Lower leg skin (tissue), 3 donors: ENCODE results near the gene CORO1C.

Experiments
- POLR2A ChIP-seq, 2 donors: fragments of 450-650 bp; IDR thresholded peaks; one replicate each; pipeline ENCODE4 v1.6.1; 2016 to 2017; ENCODE audit warnings: antibody characterized with exemption in 2 of 2, mild to moderate bottlenecking in 1 of 2, moderate library complexity in 1 of 2
- TF ChIP-seq, protein P1 (sequence below), 3 donors: fragments of 450-650 bp; IDR thresholded peaks; one replicate each; pipeline ENCODE4 v1.5.1; 2016; ENCODE audit warnings: antibody characterized with exemption in 3 of 3, mild to moderate bottlenecking in 3 of 3, moderate library complexity in 2 of 3

DNA sequence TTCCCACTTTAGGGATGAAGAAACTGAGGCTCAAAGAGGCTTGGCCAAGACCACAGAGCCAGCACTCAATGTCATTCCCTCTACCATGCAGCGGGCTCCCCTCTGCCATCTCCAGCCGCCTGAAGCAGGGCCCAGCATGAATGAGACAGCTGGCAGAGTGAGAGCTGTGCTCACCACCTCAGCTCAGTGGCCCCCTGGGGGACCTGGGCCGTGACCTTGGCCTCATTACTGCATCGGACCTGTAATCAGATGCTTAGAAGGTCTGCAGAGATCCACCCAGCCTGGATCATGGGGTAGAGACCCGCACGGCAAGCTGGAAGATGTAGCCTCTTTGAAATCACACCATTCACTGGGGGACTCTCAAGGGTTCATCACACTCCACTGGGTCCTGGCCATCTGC, 22.7 kb upstream of the CORO1C start:
- TF ChIP-seq, protein P1, sequence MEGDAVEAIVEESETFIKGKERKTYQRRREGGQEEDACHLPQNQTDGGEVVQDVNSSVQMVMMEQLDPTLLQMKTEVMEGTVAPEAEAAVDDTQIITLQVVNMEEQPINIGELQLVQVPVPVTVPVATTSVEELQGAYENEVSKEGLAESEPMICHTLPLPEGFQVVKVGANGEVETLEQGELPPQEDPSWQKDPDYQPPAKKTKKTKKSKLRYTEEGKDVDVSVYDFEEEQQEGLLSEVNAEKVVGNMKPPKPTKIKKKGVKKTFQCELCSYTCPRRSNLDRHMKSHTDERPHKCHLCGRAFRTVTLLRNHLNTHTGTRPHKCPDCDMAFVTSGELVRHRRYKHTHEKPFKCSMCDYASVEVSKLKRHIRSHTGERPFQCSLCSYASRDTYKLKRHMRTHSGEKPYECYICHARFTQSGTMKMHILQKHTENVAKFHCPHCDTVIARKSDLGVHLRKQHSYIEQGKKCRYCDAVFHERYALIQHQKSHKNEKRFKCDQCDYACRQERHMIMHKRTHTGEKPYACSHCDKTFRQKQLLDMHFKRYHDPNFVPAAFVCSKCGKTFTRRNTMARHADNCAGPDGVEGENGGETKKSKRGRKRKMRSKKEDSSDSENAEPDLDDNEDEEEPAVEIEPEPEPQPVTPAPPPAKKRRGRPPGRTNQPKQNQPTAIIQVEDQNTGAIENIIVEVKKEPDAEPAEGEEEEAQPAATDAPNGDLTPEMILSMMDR (IDR thresholded peaks at IDR 0.05) = no peak
- no peak for TF ChIP-seq POLR2A (IDR thresholded peaks at IDR 0.05)
